Mesodermal cell (in vitro differentiated cells): ENCODE measurements around the gene ZDHHC4.
"Not testable (repeated sequence)": the region's sequence is repeated elsewhere in the genome, so short reads cannot be mapped to it uniquely, and the experiment has no call there.

Experiments
- H3K27ac ChIP-seq: 2 replicates; pipeline ENCODE4 v1.7.0; 2013; ENCODE audit warnings: mild to moderate bottlenecking, low read depth, low read length, moderate library complexity; ENCODE audit not compliant: severe bottlenecking
- H3K36me3 ChIP-seq: 2 replicates; pipeline ENCODE4 v1.7.1; 2013; ENCODE audit warnings: mild to moderate bottlenecking, low read length, moderate library complexity; ENCODE audit not compliant: control insufficient read depth, insufficient read depth
- H3K4me1 ChIP-seq: one replicate; pipeline ENCODE4 v1.7.1; 2013; ENCODE audit warnings: mild to moderate bottlenecking, low read length; ENCODE audit not compliant: insufficient read depth, control insufficient read depth, poor library complexity, severe bottlenecking
- H3K4me3 ChIP-seq: 2 replicates; pipeline ENCODE4 v1.7.0; 2013; ENCODE audit warnings: low read length, control low read depth, mild to moderate bottlenecking; ENCODE audit not compliant: insufficient read depth, poor library complexity, severe bottlenecking; ENCODE audit errors: extremely low read depth
- H3K9me3 ChIP-seq: 2 replicates; pipeline ENCODE4 v1.7.1; 2013; ENCODE audit warnings: mild to moderate bottlenecking, low read length, moderate library complexity; ENCODE audit not compliant: control insufficient read depth
- WGBS, 2 experiments: methylation state at CpG; one replicate each; pipeline ENCODE4 v1.1.5; 2013; ENCODE audit warnings: missing lambda C conversion rate in 2 of 2; ENCODE audit not compliant: insufficient coverage in 2 of 2; 5-methylcytosine and 5-hydroxymethylcytosine counted together

ZDHHC4 gene

DNA sequence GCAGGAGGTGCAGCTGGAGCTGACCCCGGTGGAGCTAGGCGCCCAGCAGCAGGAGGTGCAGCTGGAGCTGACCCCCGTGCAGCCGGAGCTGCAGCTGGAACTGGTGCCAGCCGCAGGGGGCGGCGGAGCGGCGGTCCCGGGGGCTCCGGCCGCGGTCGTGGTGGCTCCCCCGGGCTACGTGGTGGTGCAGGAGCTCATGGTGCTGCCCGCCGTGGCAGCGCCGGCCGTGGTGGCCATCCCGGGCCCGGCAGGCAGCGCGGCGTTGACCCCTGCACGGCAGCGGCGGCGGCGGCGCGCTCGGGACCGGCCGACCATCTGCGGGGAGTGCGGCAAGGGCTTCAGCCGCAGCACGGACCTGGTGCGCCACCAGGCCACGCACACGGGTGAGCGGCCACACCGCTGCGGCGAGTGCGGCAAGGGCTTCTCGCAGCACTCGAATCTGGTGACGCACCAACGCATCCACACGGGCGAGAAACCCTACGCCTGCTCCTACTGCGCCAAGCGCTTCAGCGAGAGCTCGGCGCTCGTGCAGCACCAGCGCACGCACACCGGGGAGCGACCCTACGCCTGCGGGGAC, 45.0 kb downstream of the ZDHHC4 start:
- WGBS, 2 experiments, result 97 to 98% methylated on average over 65 to 66 of the region's 67 CpGs
- Histone ChIP-seq H3K4me3 (no peak overlapping the region), H3K27ac (no peak overlapping the region), H3K36me3 (peaks cover 25% of the 10 kb centered on the region), H3K4me1 (no peaks in the 10 kb centered on the region), H3K9me3 (no peaks in the 10 kb centered on the region)

DNA sequence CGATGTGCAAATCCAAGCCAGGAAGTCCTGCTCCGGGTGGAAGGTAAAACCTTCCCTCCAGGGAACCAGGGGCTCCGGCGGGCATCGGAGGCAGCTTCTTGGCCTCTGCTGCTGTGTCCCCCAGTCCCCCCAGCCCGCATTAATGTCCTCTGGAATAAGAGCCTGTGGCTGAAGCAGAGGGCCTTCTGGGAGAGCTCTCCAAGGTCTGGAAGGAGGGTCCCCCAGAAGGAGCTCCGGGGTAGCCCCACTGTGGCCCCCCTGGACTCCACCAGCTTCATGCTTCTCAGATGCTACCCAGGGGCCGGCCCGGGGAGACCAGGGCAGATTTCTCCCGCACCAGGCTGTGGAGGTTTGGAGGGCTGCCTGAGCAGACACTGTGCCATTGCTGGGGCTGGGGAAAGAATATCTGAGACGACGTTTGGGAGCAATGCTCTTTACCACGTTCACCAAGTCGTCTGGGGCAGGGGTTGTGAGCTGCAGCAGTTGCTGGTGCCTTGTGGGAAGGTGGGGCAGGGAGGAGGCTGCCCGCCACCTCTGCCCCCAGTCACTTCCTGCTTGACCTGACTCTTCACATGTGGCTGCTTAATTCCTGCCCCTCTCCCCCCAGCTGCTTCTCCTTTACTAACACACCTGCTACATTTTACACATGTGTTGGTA, 46.5 kb downstream of the ZDHHC4 start:
- 89 to 93% methylated on average over 13 of the region's 15 CpGs for WGBS, 2 experiments
- H3K36me3 ChIP-seq, result peaks cover 19% of the 10 kb centered on the region
- no peak overlapping the region for H3K4me3 ChIP-seq
- no peak overlapping the region for H3K27ac ChIP-seq
- no peaks in the 10 kb centered on the region for H3K4me1 ChIP-seq
- no peaks in the 10 kb centered on the region for H3K9me3 ChIP-seq

DNA sequence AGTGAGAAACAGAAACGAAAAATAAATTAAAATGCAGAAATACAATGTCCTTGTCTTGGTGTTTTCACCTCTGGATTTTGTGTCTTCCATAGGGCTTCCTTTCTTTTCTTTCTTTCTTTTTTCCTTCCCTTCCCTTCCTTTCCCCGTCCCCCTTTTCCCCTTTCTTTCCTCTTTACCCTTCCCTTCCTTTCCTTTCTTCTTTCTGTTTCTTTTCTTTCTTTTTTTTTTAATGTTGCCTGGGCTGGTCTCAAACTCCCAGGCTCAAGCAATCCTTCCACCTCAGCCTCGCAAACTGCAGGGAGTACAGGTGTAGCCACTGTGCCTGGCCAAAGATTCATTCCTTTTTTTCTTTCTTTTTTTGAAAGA, 47.0 kb downstream of the ZDHHC4 start:
- Histone ChIP-seq H3K4me3 (no peak overlapping the region), H3K36me3 (peaks cover 19% of the 10 kb centered on the region), H3K4me1 (no peaks in the 10 kb centered on the region), H3K9me3 (no peaks in the 10 kb centered on the region), H3K27ac (no peak overlapping the region)
- 86 to 100% methylated on average over 1 to 2 of the region's 3 CpGs for WGBS, 2 experiments

DNA sequence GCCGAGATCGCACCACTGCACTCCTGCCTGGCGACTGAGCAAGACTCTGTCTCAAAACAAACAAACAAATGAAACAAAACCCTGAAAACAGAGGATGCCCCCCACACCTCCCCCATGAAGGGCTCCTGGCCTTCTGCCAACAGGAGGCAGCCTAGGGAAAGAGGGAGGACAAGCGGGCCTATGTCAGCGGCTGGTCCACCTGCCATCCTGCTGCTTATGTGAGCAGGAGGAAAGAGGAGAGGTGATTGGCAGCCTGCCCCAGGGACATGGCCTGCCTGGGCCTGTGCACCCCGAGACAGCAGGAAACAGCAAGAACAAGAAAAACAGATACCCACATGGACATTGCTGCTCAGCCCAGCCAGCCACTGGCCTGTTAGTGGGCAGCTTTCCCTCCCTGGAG, 50.8 kb downstream of the ZDHHC4 start:
- H3K4me1 ChIP-seq, result no peaks in the 10 kb centered on the region
- H3K9me3 ChIP-seq, result no peaks in the 10 kb centered on the region
- 76 to 93% methylated on average over 3 to 4 of the region's 6 CpGs for WGBS, 2 experiments
- peaks cover 7% of the 10 kb centered on the region for H3K36me3 ChIP-seq
- no peak overlapping the region for H3K27ac ChIP-seq
- no peak overlapping the region for H3K4me3 ChIP-seq

DNA sequence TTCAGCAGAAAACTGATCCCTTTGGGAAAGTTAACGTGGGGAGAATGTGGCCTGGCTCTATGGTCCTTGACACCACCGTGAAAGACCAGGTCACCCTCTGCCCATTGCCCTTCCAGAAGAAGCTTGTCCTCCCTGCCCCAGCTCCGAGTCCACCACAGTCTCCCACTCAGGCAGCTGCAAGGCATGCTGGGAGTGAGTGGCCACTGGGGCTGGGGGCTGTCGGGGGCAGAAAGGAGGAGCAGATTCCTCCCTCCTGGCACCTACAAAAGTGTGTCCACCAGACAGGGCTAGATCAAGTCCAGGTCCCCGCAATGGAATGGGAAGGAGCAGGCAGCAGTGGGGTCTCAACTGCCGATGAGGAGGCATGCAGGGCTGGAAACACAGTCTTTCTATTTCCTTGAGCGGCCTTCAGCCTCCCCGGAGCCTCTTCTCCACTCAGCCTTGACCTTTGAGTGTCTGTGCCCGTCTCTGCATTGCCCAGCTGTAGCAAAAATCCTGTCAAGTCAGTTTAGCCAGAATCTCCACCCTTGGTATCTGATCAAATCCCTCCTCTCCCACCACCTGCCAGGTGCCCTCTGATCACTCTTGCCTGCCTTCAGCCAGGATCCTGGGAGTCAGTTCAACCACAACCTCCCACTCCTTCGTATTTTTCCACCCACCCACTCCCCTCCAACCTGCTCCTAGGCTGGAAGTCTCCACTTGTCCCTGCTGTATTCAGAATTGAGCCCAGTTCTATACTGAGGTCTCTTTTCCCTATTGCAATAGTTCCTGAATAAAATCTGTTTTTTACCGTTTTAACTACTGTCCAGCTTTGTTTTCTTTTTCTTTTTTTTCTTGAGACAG, 53.0 kb downstream of the ZDHHC4 start:
- Histone ChIP-seq H3K9me3 (no peaks in the 10 kb centered on the region), H3K36me3 (no peaks in the 10 kb centered on the region), H3K27ac (no peak overlapping the region), H3K4me3 (no peak overlapping the region), H3K4me1 (no peaks in the 10 kb centered on the region)
- WGBS, 2 experiments, result 83 to 92% methylated on average over 9 to 10 of the region's 11 CpGs

DNA sequence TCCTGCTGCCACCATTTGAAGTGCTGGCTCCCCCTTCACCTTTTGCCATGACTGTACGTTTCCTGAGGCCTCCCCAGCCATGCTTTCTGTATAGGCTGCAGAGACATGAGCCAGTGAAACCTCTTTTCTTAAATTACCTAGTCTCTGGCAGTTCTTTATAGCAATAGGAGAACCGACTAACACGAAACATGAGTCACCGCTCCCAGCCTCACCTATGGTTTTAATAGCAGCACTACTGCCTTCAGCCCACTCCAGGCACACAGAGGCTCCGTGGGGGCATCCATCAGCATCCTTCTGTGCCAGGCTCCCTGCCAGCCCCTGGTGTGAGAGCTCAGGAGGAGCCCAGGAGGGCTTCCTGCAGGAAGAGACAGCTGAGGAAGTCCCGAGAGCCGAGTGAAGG, 54.4 kb downstream of the ZDHHC4 start:
- no peak overlapping the region for H3K27ac ChIP-seq
- H3K4me1 ChIP-seq, result no peaks in the 10 kb centered on the region
- WGBS, 2 experiments, result 73 to 78% methylated on average over 7 of the region's 7 CpGs
- no peaks in the 10 kb centered on the region for H3K36me3 ChIP-seq
- no peak overlapping the region for H3K4me3 ChIP-seq
- H3K9me3 ChIP-seq, result no peaks in the 10 kb centered on the region

DNA sequence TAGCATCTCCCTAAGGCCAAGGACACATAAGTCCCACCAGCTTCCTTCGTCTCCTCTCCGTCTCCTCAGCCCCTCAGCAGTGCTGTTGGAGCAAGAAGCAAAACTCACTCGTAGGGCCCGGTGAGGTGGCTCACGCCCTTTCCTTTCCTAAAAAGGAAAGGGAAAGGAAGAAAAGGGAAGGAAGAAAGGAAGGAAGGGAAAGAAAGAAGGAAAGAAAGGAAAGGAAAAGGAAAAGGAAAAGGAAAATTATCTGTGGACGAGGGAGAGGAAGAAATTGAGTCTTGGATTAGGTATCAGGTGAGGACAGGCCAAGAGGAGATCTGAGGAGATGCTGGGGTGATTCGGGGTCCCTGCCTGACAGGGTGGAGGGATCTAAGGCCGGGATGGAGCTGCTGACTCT, 56.8 kb downstream of the ZDHHC4 start:
- Histone ChIP-seq H3K36me3 (peaks cover 1% of the 10 kb centered on the region), H3K27ac (no peak overlapping the region), H3K9me3 (no peaks in the 10 kb centered on the region), H3K4me1 (peaks cover 4% of the 10 kb centered on the region), H3K4me3 (no peak overlapping the region)
- 80 to 98% methylated on average over 4 of the region's 8 CpGs for WGBS, 2 experiments

DNA sequence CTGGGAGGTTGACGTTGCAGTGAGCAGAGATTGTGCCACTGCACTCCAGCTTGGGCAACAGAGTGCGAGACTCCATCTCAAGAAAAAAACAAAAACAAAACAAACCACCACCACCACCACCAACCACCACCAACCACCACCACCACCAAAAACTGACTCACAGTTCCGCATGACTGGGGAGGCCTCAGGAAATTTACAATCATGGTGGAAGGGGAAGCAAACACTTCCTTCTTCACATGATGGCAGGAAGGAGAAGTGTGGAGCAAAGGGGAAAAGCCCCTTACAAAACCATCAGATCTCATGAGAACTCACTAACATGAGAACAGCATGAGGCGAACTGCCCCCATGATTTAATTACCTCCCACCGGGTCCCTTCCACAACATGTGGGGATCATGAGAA, 57.7 kb downstream of the ZDHHC4 start:
- peaks cover 11% of the 10 kb centered on the region for H3K36me3 ChIP-seq
- 80 to 92% methylated on average over 2 to 3 of the region's 5 CpGs for WGBS, 2 experiments
- not testable (repeated sequence) for H3K27ac ChIP-seq, H3K4me3 ChIP-seq, H3K9me3 ChIP-seq, H3K4me1 ChIP-seq

DNA sequence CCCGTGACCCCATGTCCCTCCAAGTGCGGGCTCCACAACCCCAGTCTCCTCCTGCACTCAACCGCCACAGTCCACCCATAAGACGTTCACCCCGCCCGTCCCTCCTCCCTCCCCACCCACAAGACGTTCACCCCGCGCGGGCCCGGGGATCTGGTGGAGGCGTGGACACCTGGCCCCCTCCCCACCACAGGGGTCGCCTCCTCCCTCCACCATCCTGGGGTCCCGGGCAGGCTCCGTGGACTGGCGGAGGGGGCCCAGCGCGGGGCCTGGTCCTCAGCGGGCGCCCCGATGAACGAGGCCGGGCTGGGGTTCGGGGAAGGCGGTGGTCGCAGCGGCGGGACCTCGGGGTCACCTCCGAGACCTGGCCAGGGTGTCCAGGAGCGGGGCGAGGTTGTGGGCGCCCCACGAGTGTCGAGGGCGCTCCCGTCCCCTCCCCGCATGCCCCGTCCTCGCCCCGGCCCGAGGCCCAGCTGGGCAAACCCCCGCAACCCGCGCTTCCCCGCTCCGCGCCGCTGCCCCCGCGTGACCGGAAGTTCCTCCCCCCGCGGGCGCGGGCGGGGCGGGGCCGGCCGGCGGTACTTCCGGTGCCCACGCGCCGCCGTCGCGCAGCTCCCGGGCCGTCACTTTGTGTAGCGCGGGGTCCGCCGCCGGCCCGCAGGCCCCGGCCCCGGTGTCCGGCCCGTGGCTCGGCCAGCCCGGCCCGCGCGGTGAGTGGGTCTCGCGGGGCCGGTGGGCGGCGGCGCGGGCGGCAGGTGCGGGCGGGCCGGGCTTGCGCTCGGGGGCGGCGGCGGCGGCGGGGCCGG, 59.7 kb downstream of the ZDHHC4 start, which contains the start of gene ZNF316:
ZNF316 (plus strand) TSS at position 578 of the 803 bp plus-strand sequence. CDS start 5,092 bp downstream, outside the sequence.
- peaks cover 31% of the 10 kb centered on the region for H3K36me3 ChIP-seq
- no peak within 1 kb of the TSS for H3K27ac ChIP-seq
- H3K4me3 ChIP-seq, result peak within 1 kb of the TSS; percentile 60
- H3K4me1 ChIP-seq, result peaks cover 4% of the 10 kb centered on the region
- WGBS, 2 experiments, result 5 to 6% methylated on average over 63 to 68 of the region's 104 CpGs
- no peaks in the 10 kb centered on the region for H3K9me3 ChIP-seq

DNA sequence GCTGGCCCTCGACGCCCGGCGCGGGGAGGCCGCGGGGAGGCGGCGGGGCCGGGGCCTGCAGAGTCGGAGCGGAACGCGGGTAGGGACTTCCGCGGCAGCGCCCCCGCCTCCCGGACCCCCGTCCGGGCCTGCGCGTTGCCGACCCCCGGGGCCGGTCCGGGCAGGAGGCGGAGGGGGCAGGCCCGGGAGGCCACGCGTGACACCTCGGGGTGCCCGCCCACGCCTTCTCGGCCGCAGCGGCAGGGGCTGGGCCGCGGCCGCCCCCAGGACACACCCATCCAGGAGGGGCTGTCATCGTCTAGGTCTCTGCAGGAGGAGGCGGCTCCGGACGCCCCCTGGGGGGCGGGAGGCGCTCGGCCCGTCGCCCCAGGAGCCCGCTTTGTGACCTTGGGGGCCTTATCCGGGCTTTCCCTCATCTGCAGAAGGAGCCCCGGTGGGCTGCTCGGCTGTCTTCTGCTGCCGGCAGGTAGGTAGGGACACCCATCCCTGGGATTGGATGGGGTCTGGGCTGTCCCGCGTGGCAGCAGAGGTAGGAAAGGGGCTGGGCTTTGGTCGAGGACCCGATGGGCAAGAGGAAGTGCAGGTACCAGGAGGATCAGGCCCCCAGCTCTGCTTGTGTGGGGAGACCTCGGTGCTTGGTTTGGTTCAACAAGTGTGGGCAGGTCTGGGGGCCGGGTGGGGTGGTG, 60.4 kb downstream of the ZDHHC4 start:
- peaks cover 38% of the 10 kb centered on the region for H3K36me3 ChIP-seq
- no peak overlapping the region for H3K27ac ChIP-seq
- H3K9me3 ChIP-seq, result no peaks in the 10 kb centered on the region
- peak overlapping the region; percentile 57 for H3K4me3 ChIP-seq
- 6 to 7% methylated on average over 47 to 51 of the region's 60 CpGs for WGBS, 2 experiments
- peaks cover 4% of the 10 kb centered on the region for H3K4me1 ChIP-seq
